ENCODE data around the gene MYL6B.
A peak's percentile ranks its signal among the peaks of the same experiment; 100 is the strongest.
"Not testable (repeated sequence)": the region's sequence is repeated elsewhere in the genome, so short reads cannot be mapped to it uniquely, and the experiment has no call there.

Gene MYL6B

GRCh38 chr12:56178347-56178746 lies 26.0 kb downstream of the MYL6B start:
- DNase-seq: no peak

- DNase-seq: no peak
These were observed 34.6 kb downstream of the MYL6B start for GRCh38 chr12:56186957-56187356.

- DNase-seq: peak; percentile 12
These were observed 35.9 kb downstream of the MYL6B start for GRCh38 chr12:56188131-56188777.

- DNase-seq: no peak
These were observed 36.4 kb downstream of the MYL6B start for GRCh38 chr12:56188778-56189098.

- peak; percentile 80 for DNase-seq
These were observed 36.9 kb downstream of the MYL6B start, which contains the start of gene SMARCC2 for GRCh38 chr12:56189099-56189917. TSS of gene SMARCC2 (minus strand) at chr12:56189483. CDS start at chr12:56189461, 22 bp downstream.

- DNase-seq: peak; percentile 77
These were observed 37.7 kb downstream of the MYL6B start for GRCh38 chr12:56189918-56190694.

- DNase-seq: no peak
These were observed 38.3 kb downstream of the MYL6B start for GRCh38 chr12:56190695-56191155.

GRCh38 chr12:56192582-56192981 lies 40.2 kb downstream of the MYL6B start:
- no peak for DNase-seq

GRCh38 chr12:56193025-56193578 lies 40.7 kb downstream of the MYL6B start:
- DNase-seq: peak; percentile 81

- not testable (repeated sequence) for DNase-seq
These were observed 44.6 kb downstream of the MYL6B start for GRCh38 chr12:56196818-56197550.

- DNase-seq: no peak
These were observed 45.7 kb downstream of the MYL6B start for GRCh38 chr12:56197921-56198635.

- DNase-seq: no peak
These were observed 46.4 kb downstream of the MYL6B start for GRCh38 chr12:56198836-56199235.

- DNase-seq: no peak
These were observed 50.0 kb downstream of the MYL6B start for GRCh38 chr12:56202366-56202765.

GRCh38 chr12:56202838-56203237 lies 50.5 kb downstream of the MYL6B start:
- DNase-seq: no peak

GRCh38 chr12:56204275-56204674 lies 51.9 kb downstream of the MYL6B start:
- DNase-seq: no peak

- DNase-seq: no peak
These were observed 53.1 kb downstream of the MYL6B start for GRCh38 chr12:56205445-56205844.

GRCh38 chr12:56206452-56207166 lies 54.2 kb downstream of the MYL6B start:
- DNase-seq: peak; percentile 35
